Stimulated activated CD4-positive, alpha-beta T cell treated with anti-CD3 and anti-CD28 coated beads, Interleukin-2, amount 100 ng/mL, for 48 hours (primary cell): ENCODE measurements around the gene CSNK1G3.
"Not testable (repeated sequence)": the region's sequence is repeated elsewhere in the genome, so short reads cannot be mapped to it uniquely, and the experiment has no call there.

Experiments used
- DNase-seq, 2 donors: peaks; one replicate each; pipeline ENCODE4 v3.0.0-alpha.2; 2020

The CSNK1G3 gene

DNA sequence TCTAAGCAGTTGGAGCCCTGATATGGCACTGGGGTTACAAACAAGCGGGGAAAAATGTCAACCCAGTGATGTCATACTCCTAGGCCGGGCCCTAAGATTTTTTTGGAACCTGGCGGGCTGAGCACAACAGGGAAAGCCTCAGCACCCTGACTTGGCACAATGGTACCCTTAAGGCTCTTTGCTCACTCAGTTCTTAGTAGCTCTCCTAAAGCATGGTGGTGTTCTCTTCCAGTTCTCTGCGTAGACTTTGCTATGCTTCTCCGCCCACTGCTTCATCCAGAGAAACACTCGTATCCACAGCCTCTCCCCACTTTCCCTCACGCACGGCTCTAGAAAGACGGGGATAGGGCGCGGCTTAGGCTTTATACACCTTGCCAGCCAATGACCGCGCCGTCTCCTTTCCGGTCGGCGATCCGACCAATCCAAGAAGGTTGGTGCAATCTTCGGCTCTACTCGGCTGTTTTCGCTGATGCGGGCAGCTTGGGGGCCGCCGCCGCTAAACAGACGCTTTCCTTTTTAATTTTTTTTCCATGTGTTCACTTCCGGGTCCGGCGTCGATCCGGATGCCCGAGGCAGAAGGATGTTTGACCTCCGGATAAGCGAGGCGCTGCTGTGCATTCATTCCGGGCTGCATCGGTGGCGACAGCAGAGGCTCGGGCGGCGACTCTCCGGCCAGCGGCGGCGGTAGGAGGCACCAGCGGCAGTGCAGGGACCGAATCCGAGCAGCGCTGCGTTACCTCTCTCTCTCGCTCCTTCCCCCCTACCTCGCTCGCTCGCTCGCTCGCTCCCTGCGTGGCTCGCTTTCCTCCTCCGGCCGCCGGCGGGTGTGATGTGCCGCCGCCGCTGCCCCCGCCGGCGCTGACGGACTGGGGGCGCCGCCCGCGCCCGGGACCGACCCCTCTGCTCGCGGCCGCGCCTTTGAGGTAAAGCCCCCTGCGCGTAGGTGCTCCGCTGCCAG is at the start of gene CSNK1G3:
CSNK1G3 (plus strand) TSS at position 530 of the 958 bp plus-strand sequence. CDS start 33,487 bp downstream, outside the sequence.
- DNase-seq = peak; percentile 83 to 85

DNA sequence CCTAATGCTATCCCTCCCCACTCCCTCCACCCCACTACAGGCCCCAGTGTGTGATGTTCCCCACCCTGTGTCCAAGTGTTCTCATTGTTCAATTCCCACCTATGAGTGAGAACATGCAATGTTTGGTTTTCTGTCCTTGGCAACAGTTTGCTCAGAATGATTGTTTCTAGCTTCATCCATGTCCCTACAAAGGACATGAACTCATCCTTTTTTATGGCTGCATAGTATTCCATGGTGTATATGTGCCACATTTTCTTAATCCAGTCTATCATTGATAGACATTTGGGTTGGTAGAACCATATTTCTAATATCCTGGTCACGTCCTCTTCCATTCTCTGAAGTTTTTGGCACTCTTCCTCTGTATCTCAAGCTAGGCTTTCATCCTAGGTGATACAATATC is 45.1 kb upstream of the CSNK1G3 start:
- not testable (repeated sequence) for DNase-seq

DNA sequence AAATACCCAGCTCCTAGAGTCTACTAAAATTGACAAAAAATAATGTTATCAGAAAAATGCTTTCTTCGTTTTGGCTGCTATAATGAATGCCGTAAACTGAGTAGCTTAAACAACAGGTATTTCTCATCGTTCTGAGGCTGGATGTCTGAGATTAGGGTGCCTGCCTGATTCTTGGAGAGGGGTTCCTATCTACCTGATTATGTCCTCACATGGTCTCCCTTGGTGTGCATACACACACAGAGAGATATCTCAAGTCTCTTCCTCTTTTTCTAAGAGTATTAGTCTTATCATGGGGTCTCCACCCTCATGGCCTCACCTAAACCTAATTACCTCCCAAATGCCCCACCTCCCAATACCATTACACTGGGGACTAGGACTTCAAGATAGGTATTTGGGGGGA is 40.6 kb upstream of the CSNK1G3 start:
- DNase-seq = no peak

DNA sequence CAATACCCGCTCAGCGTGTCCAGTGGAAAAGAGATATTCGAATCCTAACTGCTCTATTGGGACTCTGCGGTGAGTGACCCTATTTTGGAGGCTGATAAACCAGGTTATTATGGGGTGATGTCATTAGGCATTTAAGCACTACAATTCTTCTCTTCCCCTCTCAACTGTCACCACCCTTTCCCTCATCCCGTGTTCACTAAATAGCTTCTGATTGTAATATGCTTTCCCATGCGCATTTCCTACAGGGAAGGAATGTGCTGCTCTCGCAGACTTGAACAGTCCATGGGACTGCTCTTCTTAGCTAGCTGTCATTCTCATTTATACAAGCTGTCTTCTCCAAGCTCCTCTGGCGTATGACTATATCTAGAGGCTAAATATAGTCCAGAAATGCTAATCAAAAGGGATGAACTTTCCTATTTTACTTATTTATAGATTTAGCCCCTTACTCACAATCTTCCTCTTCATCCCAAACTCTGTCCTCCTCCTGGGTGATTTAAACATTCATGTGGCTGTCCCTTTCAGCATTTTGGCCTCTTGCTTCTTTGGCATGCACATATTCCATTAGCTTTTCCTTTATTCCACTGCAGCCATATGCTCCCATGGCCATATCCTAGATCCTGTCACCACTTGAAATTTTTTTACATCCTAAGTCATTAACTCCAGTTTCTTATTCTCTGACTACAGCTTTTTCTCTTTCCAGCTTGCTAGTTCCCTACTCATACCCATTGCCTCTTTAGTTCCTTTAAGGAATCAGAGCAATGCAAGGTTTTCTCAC is 39.6 kb upstream of the CSNK1G3 start:
- DNase-seq = no peak

DNA sequence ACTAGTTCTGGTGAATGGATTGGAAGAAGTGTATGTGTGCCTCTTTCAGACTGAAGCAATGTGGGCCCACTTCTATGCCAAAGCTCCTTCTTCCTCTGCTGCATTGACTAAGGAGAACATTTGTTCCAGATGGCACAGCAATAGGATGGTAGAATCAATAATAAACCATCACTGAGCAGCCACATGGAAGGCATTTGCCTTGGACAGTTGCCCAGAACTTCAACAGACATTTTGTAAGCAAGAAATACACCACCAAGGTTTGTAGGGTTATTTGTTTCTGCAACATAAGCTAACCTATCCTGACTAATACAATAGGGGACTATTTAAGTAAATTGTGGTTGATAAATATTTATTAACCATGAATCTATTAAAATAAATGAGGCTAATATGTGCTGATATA is 37.7 kb upstream of the CSNK1G3 start:
- DNase-seq = no peak

DNA sequence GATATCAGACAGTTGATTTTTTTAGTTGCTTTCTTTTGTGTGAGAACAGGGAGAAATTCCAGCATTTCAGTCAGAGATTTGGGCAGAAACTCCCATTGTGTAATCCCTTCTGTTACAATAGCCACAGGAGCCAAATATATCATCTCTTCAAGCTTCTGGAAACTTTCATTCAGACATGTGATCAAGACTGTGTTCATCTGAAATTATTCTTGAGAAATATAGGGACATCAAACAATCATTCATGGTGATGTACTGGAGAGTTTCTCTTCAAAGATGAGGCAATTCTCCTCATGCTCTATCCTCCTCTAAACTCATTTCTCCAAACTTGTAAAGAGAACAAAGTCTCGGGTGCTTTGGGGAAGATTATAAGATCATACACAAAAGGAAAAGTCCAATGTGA is 35.2 kb upstream of the CSNK1G3 start:
- DNase-seq = no peak

DNA sequence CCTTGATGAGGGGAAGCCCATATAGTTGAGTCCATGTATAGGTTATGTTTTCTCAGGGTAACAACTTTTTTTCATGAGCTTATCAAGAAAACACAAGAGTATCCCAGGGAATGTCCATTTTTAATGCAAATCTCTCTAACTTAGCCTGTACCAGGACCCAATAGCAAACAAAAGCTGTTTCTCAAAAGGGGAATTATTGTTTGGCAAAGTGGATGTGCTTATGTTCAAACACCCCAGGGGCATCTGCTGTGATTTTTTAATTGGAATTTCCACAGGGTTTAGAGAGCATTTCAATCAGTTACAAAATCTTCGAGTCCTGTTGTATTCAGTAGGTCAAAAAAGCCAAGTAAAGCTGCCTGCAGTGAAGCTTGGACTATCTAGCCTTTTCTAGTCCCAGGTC is 33.4 kb upstream of the CSNK1G3 start:
- DNase-seq = no peak

DNA sequence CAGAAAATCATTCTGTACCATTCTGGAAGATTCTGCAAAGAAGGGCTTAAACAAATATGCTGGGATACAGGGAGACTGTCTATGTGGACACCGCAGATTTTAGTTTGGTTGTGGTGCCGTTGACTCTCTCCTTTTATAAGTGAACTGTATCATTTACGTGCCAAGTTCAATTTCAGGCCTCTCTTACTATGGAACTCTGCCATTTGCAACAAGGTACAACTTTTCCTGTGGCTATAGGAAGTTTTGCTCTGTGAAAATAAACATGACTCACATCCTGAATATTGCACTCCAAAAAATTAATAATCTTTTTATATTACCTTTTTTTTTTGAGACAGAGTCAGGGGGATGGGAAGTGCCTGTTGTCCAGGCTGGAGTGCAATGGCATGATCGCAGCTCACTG is 29.7 kb upstream of the CSNK1G3 start:
- DNase-seq = no peak

DNA sequence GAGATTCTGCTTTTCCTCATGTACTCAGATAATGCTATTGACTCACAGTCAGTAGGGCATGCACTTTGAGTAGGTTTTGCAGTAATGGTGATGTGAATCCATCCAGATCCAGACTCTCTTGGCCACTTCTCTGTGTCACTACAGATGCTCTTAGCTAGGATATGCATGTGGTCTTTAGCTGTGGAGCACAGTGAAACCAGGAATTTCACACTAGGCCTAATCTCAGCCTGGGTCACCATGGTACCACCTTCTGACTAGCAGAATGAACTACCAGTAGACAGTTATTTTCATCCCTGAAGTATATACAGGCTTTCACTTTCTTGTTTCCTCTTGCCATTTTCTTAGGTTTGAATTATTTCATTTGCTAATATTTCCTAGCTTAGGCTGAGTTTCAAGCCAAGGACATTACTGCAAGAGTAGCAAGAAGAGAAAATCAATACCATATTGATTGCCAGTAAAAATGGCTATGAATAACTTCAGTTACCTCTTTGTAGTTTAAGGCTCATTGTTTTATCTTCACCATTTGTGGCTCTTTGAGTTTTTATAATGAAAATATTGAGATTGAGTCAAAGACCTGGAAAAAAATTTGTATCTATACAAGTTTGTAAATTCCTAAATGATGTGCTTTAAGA is 28.4 kb upstream of the CSNK1G3 start:
- no peak for DNase-seq

DNA sequence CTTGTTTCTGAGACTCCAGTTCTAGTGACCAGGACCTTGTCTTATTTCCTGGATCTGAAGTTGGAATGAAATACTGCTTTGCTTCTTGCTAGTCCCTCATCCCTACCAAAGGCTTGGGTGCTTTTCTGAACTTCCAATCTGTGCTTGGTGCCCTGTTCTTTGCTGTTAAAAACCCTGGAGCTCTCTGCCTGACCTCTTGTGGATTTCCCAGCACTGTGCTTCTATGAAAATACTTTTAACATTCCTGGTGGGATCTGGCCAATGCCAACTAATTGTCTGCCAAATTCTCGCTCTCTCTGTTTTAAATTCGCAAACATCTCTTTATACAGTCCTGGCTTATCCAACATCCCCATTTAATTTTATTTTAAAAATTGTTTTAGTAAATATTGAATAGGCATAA is 26.7 kb upstream of the CSNK1G3 start:
- no peak for DNase-seq

DNA sequence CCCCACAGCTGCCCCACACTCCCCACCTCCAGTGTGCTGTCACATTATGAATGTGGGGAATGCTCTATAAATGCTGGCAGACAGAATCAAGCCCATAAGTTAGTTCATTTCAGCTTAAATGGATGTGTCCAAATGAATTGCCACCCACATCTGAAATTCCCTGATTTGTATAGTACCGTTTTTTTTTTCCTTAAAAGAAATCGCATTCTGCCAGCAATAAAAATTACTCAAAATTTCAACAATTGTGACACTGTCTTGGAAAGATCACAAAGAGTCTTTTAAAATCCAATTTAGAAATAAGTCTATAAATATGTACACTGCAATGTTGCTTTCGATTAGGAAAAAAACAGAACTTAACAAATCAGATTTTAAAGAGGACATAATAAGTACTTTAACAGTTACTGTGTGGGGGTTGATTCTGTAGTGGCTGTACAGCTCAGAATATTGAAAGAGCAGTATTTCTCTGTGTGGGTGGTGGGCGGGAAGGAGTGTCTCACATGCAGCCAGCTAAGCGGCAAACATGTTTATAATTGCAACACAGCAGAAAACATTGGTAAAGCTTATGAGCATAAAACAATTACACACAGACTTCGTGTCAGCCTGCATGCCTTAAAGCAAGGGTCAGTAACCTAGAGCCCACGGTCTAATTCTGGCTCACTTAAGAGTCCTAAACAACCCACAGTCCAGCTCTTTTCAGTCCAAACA is 24.9 kb upstream of the CSNK1G3 start:
- DNase-seq = no peak

DNA sequence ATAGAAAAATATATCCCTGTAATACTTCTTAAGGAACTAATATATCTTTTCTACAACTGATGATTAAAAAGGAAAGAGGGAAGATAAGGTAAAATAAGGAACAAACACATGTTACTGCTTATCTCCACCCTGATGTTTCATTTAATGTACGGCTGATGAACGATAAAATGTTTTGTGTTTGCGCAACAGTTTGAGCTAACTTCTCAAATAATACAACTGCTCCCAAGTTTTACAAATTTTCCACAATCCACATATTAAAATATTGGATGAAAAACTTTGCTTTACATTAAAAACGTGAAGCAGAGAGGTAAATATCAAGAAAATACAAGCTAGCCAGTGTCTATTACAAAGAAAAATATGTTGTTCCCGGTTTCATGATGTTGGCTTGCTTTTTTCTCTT is 21.0 kb upstream of the CSNK1G3 start:
- no peak for DNase-seq

DNA sequence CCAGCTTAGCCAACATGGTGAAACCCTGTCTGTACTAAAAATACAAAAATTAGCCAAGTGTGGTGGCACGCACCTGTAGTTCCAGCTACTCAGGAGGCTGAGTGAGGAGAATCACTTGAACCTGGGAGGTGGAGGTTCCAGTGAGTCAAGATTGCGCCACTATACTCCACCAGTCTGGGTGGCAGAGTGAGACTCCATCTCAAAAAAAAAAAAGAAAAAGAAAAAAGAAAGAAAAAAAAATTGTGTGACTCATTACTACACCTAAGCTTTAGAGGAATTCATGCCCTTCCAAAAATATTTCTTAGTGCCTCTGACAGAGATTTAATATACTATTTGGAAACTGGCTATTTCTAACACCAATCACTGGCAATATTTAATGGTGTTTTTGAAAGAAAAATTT is 16.8 kb upstream of the CSNK1G3 start:
- not testable (repeated sequence) for DNase-seq

DNA sequence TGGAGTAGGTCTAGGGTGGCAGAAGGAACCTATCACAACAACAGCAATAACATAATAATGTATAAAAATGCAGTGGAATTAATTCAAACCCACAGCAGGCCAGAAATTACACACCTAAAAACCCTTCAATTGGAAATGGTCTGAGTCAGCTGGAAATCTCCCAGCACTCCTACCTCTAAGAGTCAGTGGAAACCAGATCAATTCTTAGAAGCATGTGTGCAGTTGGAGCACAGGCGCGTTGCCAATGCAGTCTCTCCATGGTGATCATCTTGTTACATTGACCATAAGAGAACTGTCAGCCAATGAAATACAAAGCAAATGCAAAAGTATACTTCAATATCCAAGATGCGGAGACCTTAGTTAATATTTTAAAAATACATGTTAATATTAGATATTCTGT is 15.1 kb upstream of the CSNK1G3 start:
- DNase-seq = no peak

DNA sequence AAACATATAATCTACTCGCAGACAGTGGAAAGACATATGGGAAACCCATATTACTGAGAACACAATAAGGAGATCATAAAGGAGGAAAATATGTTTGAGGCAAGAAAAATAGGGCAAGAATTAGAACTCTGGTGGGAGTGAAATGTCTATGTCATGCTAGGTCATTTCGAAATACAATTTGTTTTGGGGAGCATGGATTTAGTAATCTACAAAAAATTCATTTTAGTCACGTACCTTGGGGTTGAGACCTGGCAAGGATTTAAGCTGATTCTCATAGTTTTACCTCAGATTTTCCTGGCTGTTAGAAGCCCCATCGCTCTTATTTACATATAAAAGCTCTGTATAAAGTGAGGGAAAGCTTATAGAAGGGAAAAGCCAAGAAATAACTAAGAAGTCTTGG is 11.5 kb upstream of the CSNK1G3 start:
- no peak for DNase-seq

DNA sequence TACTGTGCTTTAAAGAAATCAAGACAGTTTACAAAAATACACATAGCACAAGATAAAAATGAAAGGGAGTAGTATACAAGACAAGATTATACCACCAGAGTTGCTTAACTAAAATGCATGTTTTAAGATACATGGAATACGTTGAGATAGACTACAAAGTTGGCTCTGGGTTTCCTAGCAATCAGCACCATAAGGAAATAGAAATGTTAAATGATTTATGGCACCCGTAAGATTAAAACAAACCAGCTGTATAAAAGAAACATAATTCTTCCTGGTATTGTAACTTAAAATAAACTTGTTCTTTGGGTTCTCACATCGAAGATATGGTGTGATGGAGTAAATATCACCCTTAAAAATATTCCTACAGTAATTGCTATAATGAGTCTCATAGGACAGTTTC is 9.9 kb upstream of the CSNK1G3 start:
- no peak for DNase-seq

DNA sequence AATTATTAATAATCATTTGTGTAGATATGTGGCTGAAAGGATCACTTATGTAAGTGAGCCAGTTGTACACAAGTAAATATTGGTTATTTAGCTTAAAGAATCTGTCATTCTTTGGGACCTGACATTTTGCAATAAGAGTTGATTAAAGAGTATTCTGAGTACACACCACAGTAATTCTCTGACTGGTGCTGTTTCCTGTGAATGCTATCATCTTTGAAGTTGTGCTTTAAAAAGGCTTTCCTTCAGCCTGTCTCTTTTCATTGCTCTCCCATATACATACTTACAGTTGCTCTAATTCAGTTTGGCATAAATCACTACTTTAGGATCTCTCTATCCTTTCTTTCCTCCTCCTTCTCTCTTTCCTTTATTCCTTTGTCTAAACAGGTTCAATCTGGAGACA is 8.7 kb upstream of the CSNK1G3 start:
- no peak for DNase-seq

DNA sequence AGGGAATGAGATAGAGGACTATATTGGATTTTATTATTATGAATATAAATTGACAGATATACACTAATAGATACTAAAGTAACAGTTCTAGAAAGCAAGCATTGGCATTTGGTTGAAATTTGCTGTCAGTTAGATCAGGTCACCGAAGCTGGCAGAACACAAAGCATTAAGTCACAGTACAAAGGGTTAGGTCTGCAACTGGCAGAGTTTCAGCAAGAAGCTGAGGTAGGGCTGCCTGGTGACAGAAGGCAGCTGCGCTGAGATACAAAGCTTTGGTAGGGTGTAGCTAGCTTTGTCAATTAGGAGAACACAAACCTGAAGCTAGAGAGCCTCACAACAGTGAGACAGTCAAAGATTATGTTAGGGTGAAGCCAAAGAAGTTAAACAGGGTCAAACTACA is 6.3 kb upstream of the CSNK1G3 start:
- DNase-seq = no peak

DNA sequence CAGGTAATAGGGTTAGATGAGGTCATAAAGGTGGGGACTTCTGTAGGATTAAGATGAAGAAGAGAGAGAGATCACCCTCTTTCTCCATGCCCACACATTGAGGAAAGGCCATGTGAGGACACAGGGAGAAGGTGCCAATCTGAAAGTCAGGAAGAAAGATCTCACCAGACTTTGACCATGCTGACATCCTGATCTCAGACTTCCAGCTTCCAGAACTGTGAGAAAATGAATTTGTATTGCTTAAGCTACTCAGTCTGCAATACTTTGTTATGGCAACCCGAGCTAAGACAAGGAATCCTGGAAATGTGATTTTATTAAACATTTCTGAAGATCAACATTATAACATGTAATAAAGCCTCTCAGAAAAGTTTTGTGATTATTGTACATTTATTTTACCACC is 3.5 kb upstream of the CSNK1G3 start:
- DNase-seq = no peak

DNA sequence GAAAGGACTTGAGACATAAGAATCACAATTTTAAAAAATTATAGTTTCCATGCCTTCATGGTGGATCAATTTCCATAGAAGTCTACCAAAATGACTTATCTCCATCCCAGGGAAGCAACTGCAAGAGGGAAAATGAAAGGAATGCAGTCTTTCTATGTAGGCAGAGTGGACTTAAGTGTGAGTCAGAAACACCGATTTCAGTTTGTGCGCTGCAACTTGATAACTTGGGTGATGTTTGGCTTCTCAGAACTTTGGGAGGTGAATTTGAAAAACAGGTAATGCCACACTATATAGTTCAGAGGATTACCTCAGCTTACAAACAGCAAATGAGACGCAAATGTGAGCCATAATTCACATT is 708 bp upstream of the CSNK1G3 start:
- DNase-seq = no peak

DNA sequence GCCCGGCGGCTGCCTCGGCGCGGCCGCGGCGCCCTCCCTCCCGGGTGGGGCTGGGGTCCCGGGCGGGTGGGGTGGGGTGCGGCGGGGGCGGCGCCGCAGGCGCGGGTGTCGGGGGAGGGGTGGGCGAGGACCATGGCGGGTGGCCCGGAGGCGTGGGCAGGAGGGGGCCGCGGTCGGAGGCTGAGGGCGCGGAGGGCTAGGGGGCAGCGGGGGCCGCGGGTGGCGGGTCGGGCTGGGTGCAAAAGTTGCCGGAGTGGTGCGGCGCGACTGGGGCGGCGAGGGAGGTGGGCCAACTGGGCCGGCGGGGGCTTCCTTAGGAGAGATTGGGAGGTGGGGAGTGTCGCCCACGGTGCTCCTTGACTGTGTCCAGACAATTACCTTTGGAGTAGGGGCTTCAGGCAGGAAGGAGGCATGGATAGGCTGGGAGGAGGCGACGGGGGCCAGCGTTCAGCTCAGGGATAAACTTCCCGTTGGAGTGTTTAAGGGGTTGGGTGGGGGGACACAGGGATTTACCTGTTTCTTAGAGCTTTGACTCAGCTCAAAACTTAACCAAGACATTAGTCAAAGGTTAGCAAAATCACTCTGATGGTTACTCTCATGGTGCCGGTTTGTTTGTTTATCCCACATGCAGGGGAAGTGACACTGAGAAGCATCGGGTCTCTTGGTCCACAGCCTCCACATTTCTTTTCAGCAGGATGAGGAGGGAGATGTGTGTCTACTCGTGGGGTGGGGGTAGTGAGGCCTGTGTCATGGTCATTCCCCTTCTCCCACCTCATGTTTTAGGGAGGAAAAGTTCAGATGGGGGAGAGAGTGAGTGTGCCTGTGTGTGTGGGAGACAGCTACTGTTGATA is 859 bp downstream of the CSNK1G3 start:
- peak in 1 of 2 donors; percentile 16 for DNase-seq
